Bronchial epithelial cell (primary cell): ENCODE data around the gene BNIPL. TPM values are rescaled to one million over a fixed set of nuclear protein-coding genes. Genes with fewer than 3 reads are reported as not detected.

ENCODE experiments used
- DNase-seq: peaks from one replicate; pipeline ENCODE4 v3.0.0-alpha.2; 2010; ENCODE audit warnings: low read depth
- FAIRE-seq: peaks from 2 replicates; lab custom pipeline; 2011; peaks lifted over from hg19 to GRCh38; lab: Jason Lieb, UNC
- H3K27me3 ChIP-seq: 2 replicates; pipeline ENCODE4 v1.5.1; 2011; ENCODE audit warnings: low read length; ENCODE audit not compliant: control insufficient read depth, insufficient read depth
- H3K36me3 ChIP-seq: 2 replicates; pipeline ENCODE4 v1.5.1; 2011; ENCODE audit warnings: low read length; ENCODE audit not compliant: control insufficient read depth, insufficient read depth
- H3K4me3 ChIP-seq: 2 replicates; pipeline ENCODE4 v1.5.1; 2011; ENCODE audit warnings: mild to moderate bottlenecking, low read depth, low read length, control low read depth
- CTCF ChIP-seq: IDR thresholded peaks from 2 replicates; pipeline ENCODE4 v1.5.1; 2011; ENCODE audit warnings: mild to moderate bottlenecking, moderate library complexity, low read length, control low read depth, inconsistent platforms; ENCODE audit not compliant: insufficient read depth, severe bottlenecking
- total RNA-seq: library from RNA; depleted of rRNA; stranded (reverse); fragments of >200 nt; gene quantifications from 2 replicates; pipeline ENCODE4 v1.2.1, GENCODE V29; 2014

The BNIPL gene
- total RNA-seq, 1 donor from 2014 or later, result 4.7 TPM

- DNase-seq (peak; percentile 67), FAIRE-seq (no peak)
- Histone ChIP-seq H3K27me3 (no peaks in the 10 kb centered on the region), H3K4me3 (peak within 1 kb of the TSS; percentile 92), H3K36me3 (peaks cover 13% of the 10 kb centered on the region)
- TF ChIP-seq CTCF, result peak; percentile 90
Observed at GRCh38 chr1:151059109-151060006, 23.0 kb downstream of the BNIPL start, which contains the start of gene CDC42SE1. TSS of gene CDC42SE1 (minus strand) at chr1:151059622. CDS start at chr1:151055730, 3,892 bp downstream.

DNA sequence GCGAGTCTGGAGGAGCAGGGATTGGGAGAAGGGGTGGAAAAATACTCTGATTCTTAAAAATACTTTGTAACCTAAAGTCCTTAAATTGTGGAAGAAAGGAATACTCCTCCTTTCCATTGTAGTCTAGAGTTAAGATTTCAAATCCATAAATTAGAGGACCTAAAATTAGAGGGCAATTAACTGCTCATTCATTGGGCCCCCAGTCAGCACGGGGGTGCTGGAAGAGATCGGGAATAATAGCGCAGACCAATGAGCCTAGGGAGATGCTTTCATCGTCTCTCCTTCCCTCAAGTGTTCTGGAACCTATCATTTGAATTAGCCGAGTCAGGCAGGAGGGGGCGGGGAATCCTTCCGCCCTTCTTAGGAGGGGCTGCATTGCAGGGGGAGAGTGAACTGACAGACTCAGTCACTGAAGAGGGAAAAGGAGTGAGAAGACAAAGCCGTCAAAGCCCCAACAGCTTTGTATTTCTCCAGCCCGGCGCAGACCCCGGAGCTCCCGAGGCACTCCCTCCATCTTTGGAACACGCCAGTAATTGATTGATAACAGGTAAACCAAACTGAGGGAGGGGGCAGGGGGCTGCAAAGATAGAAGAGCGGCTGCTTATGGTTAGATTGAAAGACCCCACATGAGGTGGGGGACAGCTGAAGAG lies 23.7 kb downstream of the BNIPL start, which contains the start of gene MLLT11:
TSS of gene MLLT11 (plus strand) at position 391 of the 650 bp plus-strand sequence. CDS start 6,828 bp downstream, outside the sequence.
- H3K36me3 ChIP-seq, result peaks cover 8% of the 10 kb centered on the region
- DNase-seq (peak; percentile 55), FAIRE-seq (no peak)
- no peak for TF ChIP-seq CTCF
- H3K4me3 ChIP-seq, result peak within 1 kb of the TSS; percentile 92
- no peaks in the 10 kb centered on the region for H3K27me3 ChIP-seq

DNA sequence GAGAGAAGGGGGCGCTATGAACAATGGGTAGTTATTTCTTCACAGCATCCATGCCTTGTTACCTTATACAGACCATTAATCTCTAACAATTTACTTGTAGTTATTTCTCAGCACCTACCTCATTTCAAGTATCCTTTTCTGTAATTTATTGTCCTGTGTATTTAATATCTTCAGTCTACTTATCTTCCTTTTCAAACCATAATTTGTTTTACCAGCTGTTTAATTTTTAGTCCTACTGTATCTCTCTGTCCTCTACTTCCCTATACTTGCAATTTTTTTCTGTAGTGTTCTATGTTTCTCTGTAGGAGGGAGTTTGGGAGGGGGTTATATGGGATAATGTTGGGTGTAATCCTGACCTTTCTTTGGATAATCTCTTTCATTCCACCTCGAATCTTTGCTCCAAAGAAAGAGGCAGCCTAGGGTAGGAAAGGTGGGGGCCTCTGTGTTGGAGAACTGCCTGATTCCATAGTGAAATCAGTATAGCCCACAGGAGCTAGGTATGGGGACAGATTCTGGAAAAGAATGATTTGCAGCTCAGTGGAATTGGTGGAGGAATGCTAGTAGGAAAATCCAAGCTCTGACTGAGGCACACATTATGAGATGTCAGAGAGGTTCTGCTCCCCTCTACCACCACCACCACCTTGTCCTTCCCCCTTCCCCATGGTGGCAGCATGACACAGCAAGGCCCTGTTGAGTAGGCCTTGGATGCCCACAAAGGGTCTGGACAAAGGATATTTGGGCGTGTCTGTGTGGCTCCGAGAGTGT lies 24.5 kb downstream of the BNIPL start:
- FAIRE-seq, result no peak
- TF ChIP-seq CTCF, result no peak
- peaks cover 6% of the 10 kb centered on the region for H3K36me3 ChIP-seq

DNA sequence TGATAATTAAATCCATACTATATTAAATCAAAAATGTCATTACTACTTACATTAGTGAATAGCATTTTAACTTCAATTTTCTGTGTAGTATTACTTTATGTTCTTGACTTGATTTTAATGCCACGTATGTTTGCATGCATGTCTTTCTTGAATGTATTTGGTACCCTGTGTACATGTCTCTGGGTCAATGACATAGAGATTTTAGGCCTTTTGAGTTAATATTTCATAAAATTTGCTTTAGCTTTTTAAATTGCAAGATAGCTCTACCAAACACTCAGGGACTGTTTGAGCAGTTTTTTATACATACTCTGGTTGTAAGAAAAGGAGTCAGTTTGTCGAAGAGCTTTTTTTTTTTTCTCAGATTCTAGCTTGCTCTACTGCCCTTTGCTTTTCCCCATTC lies 25.3 kb downstream of the BNIPL start:
- FAIRE-seq (no peak), DNase-seq (no peak)
- no peak overlapping the region for H3K4me3 ChIP-seq
- H3K36me3 ChIP-seq, result peaks cover 3% of the 10 kb centered on the region
- no peaks in the 10 kb centered on the region for H3K27me3 ChIP-seq
- no peak for TF ChIP-seq CTCF

More for the DNA sequence above, 24.5 kb downstream of the BNIPL start:
- Histone ChIP-seq H3K4me3 (peak overlapping the region; percentile 92), H3K27me3 (no peaks in the 10 kb centered on the region)
- DNase-seq, result no peak

- H3K36me3 ChIP-seq, result peaks cover 3% of the 10 kb centered on the region
- H3K4me3 ChIP-seq, result no peak overlapping the region
- FAIRE-seq, result no peak
- H3K27me3 ChIP-seq, result no peaks in the 10 kb centered on the region
- peak; percentile 84 for DNase-seq
- TF ChIP-seq CTCF, result no peak
Observed at GRCh38 chr1:151062741-151063371, 26.5 kb downstream of the BNIPL start.
